Thoracic aorta (tissue), 2 donors: Measurements from ENCODE around the gene OAS1. TPM values are rescaled to one million over a fixed set of nuclear protein-coding genes. Genes with fewer than 3 reads are reported as not detected.

Source experiments
- ATAC-seq: fragments of 150-250 bp; one replicate; pipeline ENCODE4 v1.8.0; 2017; ENCODE audit warnings: low read depth; ENCODE audit not compliant: insufficient number of reproducible peaks, low FRiP score
- DNase-seq: peaks from one replicate; pipeline ENCODE4 v3.0.0-alpha.2; 2020; ENCODE audit warnings: low spot score
- H3K27ac ChIP-seq, 2 donors: fragments of 200-600 bp; sonication (generic); 1 replicate in 1 of 2; 2 replicates in 1 of 2; pipeline ENCODE4 v1.5.1; 2016; ENCODE audit warnings: mild to moderate bottlenecking in 2 of 2, moderate library complexity in 2 of 2
- H3K27me3 ChIP-seq: fragments of 200-600 bp; sonication (generic); replicated peaks from 2 replicates; pipeline ENCODE4 v1.6.0; 2016; ENCODE audit warnings: mild to moderate bottlenecking; ENCODE audit not compliant: insufficient read depth
- H3K36me3 ChIP-seq: fragments of 200-600 bp; sonication (generic); one replicate; pipeline ENCODE4 v1.5.1; 2016
- H3K4me1 ChIP-seq, 2 donors: fragments of 200-600 bp; sonication (generic); 1 replicate in 1 of 2; 2 replicates in 1 of 2; pipeline versions ENCODE4 v1.5.1 to v1.6.0; 2016; ENCODE audit warnings: low read depth in 2 of 2, mild to moderate bottlenecking in 1 of 2; ENCODE audit not compliant: control insufficient read depth in 1 of 2
- H3K4me3 ChIP-seq: fragments of 200-600 bp; sonication (generic); 2 replicates; pipeline ENCODE4 v1.5.1; 2016; ENCODE audit warnings: mild to moderate bottlenecking
- H3K9me3 ChIP-seq: fragments of 200-600 bp; sonication (generic); 2 replicates; pipeline ENCODE4 v1.5.1; 2016
- total RNA-seq, 2 donors: library from RNA; depleted of rRNA; stranded (reverse); fragments of >200 nt; gene quantifications; one replicate each; pipeline versions ENCODE4 v1.1.0 to v1.2.3, GENCODE V29; 2016
- TF ChIP-seq, protein P1 (sequence below): fragments of 200-600 bp; sonication (generic); IDR thresholded peaks from one replicate; pipeline ENCODE4 v1.5.1; 2019; ENCODE audit warnings: antibody characterized with exemption

OAS1 gene
- total RNA-seq, 2 donors from 2014 or later, result 9.4 to 15.3 TPM

GRCh38 chr12:112876506-112876905 lies 30.3 kb upstream of the OAS1 start:
- Histone ChIP-seq H3K27ac (no peak overlapping the region), H3K9me3 (no peaks in the 10 kb centered on the region), H3K27me3 (no peaks in the 10 kb centered on the region), H3K4me1 (no peaks in the 10 kb centered on the region), H3K36me3 (no peaks in the 10 kb centered on the region), H3K4me3 (no peak overlapping the region)
- DNase-seq (no peak), ATAC-seq (no peak)
- TF ChIP-seq, protein P1, sequence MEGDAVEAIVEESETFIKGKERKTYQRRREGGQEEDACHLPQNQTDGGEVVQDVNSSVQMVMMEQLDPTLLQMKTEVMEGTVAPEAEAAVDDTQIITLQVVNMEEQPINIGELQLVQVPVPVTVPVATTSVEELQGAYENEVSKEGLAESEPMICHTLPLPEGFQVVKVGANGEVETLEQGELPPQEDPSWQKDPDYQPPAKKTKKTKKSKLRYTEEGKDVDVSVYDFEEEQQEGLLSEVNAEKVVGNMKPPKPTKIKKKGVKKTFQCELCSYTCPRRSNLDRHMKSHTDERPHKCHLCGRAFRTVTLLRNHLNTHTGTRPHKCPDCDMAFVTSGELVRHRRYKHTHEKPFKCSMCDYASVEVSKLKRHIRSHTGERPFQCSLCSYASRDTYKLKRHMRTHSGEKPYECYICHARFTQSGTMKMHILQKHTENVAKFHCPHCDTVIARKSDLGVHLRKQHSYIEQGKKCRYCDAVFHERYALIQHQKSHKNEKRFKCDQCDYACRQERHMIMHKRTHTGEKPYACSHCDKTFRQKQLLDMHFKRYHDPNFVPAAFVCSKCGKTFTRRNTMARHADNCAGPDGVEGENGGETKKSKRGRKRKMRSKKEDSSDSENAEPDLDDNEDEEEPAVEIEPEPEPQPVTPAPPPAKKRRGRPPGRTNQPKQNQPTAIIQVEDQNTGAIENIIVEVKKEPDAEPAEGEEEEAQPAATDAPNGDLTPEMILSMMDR, result no peak

DNA sequence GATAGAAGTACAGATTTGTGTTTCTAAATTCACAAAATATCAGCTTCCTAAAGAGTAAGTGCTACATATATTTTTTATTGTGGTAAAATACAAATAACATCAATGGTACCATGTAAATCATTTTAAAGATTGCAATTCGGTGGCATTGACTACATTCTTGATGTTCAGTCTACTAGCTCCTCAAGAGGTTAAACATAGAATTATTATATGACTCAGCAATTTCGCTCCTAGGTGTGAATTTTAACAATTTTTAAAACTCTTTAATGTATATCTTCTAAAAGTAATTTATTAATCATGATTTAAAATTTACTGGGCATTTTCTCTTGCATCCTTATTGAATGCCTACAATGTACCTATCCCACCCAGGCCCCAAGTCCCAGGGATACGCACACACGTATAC lies 29.8 kb upstream of the OAS1 start:
- Histone ChIP-seq H3K27me3 (no peaks in the 10 kb centered on the region), H3K4me3 (no peak overlapping the region), H3K9me3 (no peaks in the 10 kb centered on the region), H3K36me3 (no peaks in the 10 kb centered on the region), H3K27ac (no peak overlapping the region), H3K4me1 (no peaks in the 10 kb centered on the region)
- TF ChIP-seq, protein P1, result no peak
- DNase-seq, result no peak
- no peak for ATAC-seq

DNA sequence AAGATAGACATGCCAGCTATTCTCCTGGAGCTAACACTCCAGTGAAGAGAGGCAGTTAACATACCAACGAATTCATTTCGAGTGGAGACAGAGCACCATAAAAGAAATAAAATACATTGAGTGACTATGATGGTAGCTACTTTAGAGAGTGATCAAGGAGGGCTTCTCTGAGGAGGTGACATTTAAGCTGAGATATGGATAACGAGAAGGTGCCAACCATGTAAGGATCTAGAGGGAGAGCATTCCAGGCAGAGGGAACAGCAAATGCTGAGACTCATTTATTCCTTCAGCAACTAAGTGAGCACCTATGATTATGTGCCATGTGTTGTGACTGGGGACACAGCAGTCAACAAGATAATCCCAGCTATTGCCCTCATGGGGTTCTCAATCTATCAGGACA lies 28.3 kb upstream of the OAS1 start:
- no peak for DNase-seq
- Histone ChIP-seq H3K9me3 (no peaks in the 10 kb centered on the region), H3K27ac (no peak overlapping the region), H3K4me1 (no peaks in the 10 kb centered on the region), H3K4me3 (no peak overlapping the region), H3K36me3 (no peaks in the 10 kb centered on the region), H3K27me3 (no peaks in the 10 kb centered on the region)
- TF ChIP-seq, protein P1, result no peak
- ATAC-seq, result no peak

DNA sequence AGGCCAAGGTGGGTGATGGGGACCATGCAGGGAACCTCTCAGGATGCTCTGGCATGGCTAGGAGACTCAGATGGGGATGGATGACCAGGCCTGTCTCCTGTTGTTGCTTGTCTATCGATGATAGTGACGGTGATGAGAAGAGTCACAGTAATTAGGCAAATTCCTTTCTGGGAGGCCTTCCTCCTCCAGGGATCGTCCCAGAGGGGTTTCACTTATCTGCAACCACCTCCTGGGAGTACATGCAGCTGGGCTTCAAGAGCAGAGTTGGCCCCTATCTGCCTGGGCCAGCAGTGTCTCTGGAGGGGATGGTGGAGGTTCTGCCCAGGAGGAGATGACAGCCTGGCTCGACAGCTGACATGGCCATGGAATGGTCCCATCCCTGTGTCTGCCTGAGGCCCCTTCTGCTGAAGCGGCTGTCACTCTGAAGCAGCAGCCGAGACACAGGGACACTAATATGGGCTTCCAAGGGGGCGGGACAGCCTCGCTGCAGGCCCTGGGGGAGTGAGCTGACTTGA lies 27.5 kb upstream of the OAS1 start:
- ATAC-seq, result no peak
- TF ChIP-seq, protein P1, result no peak
- H3K27me3 ChIP-seq, result no peaks in the 10 kb centered on the region

DNA sequence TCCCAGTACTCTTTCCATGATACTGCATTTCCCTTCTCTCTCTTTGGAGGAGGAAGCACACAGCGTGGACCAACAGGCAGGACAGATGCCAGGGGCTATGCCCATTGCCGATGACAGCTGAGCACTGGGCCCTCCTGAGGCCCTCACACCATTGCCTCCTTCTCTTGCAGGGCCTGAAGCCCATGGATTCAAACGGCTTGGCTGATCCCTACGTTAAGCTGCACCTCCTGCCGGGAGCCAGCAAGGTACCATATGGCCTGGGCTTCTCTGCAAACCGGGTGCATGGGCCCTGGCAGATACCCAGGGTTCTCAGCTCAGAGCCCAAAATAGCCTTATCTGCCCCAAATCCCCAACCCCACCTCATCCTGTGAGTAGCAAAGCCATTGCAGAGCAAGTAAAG lies 25.2 kb upstream of the OAS1 start:
- Histone ChIP-seq H3K27me3 (no peaks in the 10 kb centered on the region), H3K4me3 (no peak overlapping the region), H3K4me1 (no peaks in the 10 kb centered on the region), H3K27ac (no peak overlapping the region), H3K36me3 (no peaks in the 10 kb centered on the region), H3K9me3 (no peaks in the 10 kb centered on the region)
- TF ChIP-seq, protein P1, result no peak
- no peak for DNase-seq
- no peak for ATAC-seq

More for the DNA sequence above, 27.5 kb upstream of the OAS1 start:
- Histone ChIP-seq H3K36me3 (no peaks in the 10 kb centered on the region), H3K27ac (no peak overlapping the region), H3K4me1 (no peaks in the 10 kb centered on the region), H3K4me3 (no peak overlapping the region), H3K9me3 (no peaks in the 10 kb centered on the region)
- DNase-seq, result no peak
